Loucy (cell line): ENCODE results near the gene FBN1.

Source experiments
- CTCF ChIP-seq: fragments of 200-600 bp; sonication (generic); conservative IDR thresholded peaks from 2 replicates; pipeline ENCODE4 v1.5.1; 2014; ENCODE audit warnings: mild to moderate bottlenecking, antibody characterized with exemption, low read length
- EZH2phosphoT487 ChIP-seq: fragments of 200-600 bp; IDR thresholded peaks from 2 replicates; pipeline ENCODE4 v1.6.1; 2018; ENCODE audit warnings: antibody characterized with exemption, mild to moderate bottlenecking, moderate library complexity, borderline replicate concordance

GRCh38 chr15:48582452-48583247 is 62.9 kb downstream of the FBN1 start:
- TF ChIP-seq CTCF (no peak), EZH2phosphoT487 (no peak)
